ENCODE data around the gene RNASE4.
"Not testable (repeated sequence)": the region's sequence is repeated elsewhere in the genome, so short reads cannot be mapped to it uniquely, and the experiment has no call there.

DNA sequence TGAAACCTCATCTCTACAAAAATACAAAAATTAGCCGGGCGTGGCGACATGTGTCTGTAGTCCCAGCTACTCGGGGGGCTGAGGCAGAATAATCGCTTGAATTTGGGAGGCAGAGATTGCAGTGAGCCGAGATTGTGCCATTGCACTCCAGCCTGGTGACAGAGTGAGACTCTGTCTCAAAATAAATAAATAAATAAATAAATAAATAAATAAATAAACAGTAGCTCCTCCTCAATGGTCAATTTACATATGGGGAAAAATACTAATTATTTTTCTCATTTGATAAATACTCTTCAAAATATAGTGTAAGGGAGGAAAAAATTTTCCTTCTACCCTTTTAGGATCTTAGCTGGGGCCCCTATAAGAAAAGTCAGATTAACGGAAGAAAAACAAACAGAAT lies 53.9 kb downstream of the RNASE4 start:
- TF ChIP-seq CTCF (conservative IDR thresholded peaks at IDR 0.05; ENCODE audit: low read depth in 2 of 2); EZH2 (IDR thresholded peaks at IDR 0.05; ENCODE audit: low read depth, unreplicated experiment); ZNF114 (CRISPR knock-in tag; IDR thresholded peaks at IDR 0.05); POLR2AphosphoS5 (IDR thresholded peaks at IDR 0.05; ENCODE audit: low read depth); EZH2phosphoT487 (IDR thresholded peaks at IDR 0.05; ENCODE audit: unreplicated experiment); STAT1 (IDR thresholded peaks at IDR 0.05; ENCODE audit: unreplicated experiment); NANOG (IDR thresholded peaks at IDR 0.05; ENCODE audit: borderline replicate concordance); ZNF331 (CRISPR knock-in tag; IDR thresholded peaks at IDR 0.05; ENCODE audit: low read depth); JUNB (IDR thresholded peaks at IDR 0.05; ENCODE audit: unreplicated experiment); CREB1 (CRISPR knock-in tag; IDR thresholded peaks at IDR 0.05; ENCODE audit: low read depth): not testable (repeated sequence)
- TF ChIP-seq, protein P1, sequence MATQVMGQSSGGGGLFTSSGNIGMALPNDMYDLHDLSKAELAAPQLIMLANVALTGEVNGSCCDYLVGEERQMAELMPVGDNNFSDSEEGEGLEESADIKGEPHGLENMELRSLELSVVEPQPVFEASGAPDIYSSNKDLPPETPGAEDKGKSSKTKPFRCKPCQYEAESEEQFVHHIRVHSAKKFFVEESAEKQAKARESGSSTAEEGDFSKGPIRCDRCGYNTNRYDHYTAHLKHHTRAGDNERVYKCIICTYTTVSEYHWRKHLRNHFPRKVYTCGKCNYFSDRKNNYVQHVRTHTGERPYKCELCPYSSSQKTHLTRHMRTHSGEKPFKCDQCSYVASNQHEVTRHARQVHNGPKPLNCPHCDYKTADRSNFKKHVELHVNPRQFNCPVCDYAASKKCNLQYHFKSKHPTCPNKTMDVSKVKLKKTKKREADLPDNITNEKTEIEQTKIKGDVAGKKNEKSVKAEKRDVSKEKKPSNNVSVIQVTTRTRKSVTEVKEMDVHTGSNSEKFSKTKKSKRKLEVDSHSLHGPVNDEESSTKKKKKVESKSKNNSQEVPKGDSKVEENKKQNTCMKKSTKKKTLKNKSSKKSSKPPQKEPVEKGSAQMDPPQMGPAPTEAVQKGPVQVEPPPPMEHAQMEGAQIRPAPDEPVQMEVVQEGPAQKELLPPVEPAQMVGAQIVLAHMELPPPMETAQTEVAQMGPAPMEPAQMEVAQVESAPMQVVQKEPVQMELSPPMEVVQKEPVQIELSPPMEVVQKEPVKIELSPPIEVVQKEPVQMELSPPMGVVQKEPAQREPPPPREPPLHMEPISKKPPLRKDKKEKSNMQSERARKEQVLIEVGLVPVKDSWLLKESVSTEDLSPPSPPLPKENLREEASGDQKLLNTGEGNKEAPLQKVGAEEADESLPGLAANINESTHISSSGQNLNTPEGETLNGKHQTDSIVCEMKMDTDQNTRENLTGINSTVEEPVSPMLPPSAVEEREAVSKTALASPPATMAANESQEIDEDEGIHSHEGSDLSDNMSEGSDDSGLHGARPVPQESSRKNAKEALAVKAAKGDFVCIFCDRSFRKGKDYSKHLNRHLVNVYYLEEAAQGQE (IDR thresholded peaks at IDR 0.05; ENCODE audit: unreplicated experiment) = not testable (repeated sequence)
- TF ChIP-seq, protein P2, sequence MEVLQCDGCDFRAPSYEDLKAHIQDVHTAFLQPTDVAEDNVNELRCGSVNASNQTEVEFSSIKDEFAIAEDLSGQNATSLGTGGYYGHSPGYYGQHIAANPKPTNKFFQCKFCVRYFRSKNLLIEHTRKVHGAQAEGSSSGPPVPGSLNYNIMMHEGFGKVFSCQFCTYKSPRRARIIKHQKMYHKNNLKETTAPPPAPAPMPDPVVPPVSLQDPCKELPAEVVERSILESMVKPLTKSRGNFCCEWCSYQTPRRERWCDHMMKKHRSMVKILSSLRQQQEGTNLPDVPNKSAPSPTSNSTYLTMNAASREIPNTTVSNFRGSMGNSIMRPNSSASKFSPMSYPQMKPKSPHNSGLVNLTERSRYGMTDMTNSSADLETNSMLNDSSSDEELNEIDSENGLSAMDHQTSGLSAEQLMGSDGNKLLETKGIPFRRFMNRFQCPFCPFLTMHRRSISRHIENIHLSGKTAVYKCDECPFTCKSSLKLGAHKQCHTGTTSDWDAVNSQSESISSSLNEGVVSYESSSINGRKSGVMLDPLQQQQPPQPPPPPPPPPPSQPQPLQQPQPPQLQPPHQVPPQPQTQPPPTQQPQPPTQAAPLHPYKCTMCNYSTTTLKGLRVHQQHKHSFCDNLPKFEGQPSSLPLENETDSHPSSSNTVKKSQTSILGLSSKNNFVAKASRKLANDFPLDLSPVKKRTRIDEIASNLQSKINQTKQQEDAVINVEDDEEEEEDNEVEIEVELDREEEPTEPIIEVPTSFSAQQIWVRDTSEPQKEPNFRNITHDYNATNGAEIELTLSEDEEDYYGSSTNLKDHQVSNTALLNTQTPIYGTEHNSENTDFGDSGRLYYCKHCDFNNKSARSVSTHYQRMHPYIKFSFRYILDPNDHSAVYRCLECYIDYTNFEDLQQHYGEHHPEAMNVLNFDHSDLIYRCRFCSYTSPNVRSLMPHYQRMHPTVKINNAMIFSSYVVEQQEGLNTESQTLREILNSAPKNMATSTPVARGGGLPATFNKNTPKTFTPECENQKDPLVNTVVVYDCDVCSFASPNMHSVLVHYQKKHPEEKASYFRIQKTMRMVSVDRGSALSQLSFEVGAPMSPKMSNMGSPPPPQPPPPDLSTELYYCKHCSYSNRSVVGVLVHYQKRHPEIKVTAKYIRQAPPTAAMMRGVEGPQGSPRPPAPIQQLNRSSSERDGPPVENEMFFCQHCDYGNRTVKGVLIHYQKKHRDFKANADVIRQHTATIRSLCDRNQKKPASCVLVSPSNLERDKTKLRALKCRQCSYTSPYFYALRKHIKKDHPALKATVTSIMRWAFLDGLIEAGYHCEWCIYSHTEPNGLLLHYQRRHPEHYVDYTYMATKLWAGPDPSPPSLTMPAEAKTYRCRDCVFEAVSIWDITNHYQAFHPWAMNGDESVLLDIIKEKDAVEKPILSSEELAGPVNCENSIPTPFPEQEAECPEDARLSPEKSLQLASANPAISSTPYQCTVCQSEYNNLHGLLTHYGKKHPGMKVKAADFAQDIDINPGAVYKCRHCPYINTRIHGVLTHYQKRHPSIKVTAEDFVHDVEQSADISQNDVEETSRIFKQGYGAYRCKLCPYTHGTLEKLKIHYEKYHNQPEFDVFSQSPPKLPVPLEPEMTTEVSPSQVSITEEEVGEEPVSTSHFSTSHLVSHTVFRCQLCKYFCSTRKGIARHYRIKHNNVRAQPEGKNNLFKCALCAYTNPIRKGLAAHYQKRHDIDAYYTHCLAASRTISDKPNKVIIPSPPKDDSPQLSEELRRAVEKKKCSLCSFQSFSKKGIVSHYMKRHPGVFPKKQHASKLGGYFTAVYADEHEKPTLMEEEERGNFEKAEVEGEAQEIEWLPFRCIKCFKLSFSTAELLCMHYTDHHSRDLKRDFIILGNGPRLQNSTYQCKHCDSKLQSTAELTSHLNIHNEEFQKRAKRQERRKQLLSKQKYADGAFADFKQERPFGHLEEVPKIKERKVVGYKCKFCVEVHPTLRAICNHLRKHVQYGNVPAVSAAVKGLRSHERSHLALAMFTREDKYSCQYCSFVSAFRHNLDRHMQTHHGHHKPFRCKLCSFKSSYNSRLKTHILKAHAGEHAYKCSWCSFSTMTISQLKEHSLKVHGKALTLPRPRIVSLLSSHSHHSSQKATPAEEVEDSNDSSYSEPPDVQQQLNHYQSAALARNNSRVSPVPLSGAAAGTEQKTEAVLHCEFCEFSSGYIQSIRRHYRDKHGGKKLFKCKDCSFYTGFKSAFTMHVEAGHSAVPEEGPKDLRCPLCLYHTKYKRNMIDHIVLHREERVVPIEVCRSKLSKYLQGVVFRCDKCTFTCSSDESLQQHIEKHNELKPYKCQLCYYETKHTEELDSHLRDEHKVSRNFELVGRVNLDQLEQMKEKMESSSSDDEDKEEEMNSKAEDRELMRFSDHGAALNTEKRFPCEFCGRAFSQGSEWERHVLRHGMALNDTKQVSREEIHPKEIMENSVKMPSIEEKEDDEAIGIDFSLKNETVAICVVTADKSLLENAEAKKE (CRISPR knock-in tag; IDR thresholded peaks at IDR 0.05) = not testable (repeated sequence)
- TF ChIP-seq, protein P3, sequence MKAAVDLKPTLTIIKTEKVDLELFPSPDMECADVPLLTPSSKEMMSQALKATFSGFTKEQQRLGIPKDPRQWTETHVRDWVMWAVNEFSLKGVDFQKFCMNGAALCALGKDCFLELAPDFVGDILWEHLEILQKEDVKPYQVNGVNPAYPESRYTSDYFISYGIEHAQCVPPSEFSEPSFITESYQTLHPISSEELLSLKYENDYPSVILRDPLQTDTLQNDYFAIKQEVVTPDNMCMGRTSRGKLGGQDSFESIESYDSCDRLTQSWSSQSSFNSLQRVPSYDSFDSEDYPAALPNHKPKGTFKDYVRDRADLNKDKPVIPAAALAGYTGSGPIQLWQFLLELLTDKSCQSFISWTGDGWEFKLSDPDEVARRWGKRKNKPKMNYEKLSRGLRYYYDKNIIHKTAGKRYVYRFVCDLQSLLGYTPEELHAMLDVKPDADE (IDR thresholded peaks at IDR 0.05) = not testable (repeated sequence)
